AG09309 (cell line): Measurements from ENCODE around the gene BRAT1.
"Not testable (repeated sequence)": the region's sequence is repeated elsewhere in the genome, so short reads cannot be mapped to it uniquely, and the experiment has no call there.

Source experiments
- DNase-seq: peaks from one replicate; pipeline ENCODE4 v3.0.0-alpha.2; 2010; ENCODE audit warnings: low read depth
- H3K4me3 ChIP-seq: 2 replicates; pipeline ENCODE4 v1.5.1; 2011; ENCODE audit warnings: mild to moderate bottlenecking, low read depth, low read length, moderate library complexity; ENCODE audit not compliant: control insufficient read depth
- TF ChIP-seq, protein P1 (sequence below): IDR thresholded peaks from 2 replicates; pipeline ENCODE4 v1.5.1; 2011; ENCODE audit warnings: mild to moderate bottlenecking, low read depth, low read length, inconsistent platforms; ENCODE audit not compliant: insufficient read depth, control insufficient read depth; ENCODE audit errors: missing control alignments

The BRAT1 gene

DNA sequence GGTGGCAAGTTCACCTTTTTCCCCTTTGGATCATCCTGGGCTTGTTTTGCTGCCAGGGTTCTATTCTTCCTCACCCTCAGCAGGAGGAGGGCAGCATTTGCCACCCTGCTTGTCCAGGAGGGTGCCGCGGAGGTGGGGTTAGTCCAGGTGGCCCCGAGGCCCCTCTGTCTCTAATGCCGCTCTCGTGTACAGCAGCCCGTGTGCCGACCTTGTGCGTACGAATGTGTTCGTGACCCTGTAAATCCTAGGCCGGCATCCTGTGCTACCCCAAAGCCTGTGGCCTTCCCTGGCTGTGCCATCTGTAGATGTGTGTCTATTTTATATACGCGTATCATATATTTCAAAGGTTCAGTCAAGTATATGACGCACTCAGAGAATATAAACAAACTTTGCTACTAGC lies 14.1 kb upstream of the BRAT1 start:
- DNase-seq: no peak
- no peak overlapping the region for H3K4me3 ChIP-seq
- TF ChIP-seq, protein P1, sequence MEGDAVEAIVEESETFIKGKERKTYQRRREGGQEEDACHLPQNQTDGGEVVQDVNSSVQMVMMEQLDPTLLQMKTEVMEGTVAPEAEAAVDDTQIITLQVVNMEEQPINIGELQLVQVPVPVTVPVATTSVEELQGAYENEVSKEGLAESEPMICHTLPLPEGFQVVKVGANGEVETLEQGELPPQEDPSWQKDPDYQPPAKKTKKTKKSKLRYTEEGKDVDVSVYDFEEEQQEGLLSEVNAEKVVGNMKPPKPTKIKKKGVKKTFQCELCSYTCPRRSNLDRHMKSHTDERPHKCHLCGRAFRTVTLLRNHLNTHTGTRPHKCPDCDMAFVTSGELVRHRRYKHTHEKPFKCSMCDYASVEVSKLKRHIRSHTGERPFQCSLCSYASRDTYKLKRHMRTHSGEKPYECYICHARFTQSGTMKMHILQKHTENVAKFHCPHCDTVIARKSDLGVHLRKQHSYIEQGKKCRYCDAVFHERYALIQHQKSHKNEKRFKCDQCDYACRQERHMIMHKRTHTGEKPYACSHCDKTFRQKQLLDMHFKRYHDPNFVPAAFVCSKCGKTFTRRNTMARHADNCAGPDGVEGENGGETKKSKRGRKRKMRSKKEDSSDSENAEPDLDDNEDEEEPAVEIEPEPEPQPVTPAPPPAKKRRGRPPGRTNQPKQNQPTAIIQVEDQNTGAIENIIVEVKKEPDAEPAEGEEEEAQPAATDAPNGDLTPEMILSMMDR: no peak

DNA sequence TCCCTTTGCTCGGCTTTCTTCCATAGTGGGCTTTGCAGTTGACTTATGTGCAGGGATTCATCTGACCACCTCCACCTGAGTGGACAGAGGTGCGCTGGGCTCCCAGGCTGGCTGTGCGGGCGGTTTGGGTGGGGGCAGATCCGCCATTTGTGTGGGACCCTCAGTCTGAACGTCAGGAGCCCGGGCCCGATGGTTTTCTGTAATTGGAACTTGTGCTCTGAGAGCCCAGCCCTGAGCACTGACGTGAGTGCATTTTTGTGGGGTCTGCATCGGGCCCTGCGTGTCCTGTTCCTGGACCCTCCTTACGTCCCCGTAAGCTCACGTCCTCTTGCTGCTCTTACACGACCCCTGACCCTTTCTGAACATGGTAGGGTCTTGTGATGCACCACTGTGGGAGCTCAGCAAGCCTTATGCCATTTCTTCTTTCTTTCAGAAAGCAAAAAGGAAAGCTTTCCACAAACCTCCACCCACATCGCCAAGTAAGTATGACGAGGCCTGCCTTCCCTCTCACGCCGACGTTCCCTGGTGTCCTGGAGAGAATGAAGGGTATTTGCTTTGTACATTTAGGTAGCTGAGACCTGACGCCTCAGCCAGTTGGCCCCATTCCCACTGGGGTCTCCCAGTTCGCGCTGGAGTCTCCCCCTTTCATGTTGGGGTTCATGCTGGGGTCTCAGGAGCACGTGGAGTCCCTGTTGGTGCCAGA lies 13.3 kb upstream of the BRAT1 start:
- TF ChIP-seq, protein P1: no peak
- no peak overlapping the region for H3K4me3 ChIP-seq
- no peak for DNase-seq

GRCh38 chr7:2567679-2568278 lies 12.5 kb upstream of the BRAT1 start:
- no peak for DNase-seq
- no peak overlapping the region for H3K4me3 ChIP-seq
- TF ChIP-seq, protein P1: peak; percentile 52

- TF ChIP-seq, protein P1: no peak
- DNase-seq: no peak
- H3K4me3 ChIP-seq: no peak overlapping the region
Measured at GRCh38 chr7:2566890-2567678, 11.8 kb upstream of the BRAT1 start.

DNA sequence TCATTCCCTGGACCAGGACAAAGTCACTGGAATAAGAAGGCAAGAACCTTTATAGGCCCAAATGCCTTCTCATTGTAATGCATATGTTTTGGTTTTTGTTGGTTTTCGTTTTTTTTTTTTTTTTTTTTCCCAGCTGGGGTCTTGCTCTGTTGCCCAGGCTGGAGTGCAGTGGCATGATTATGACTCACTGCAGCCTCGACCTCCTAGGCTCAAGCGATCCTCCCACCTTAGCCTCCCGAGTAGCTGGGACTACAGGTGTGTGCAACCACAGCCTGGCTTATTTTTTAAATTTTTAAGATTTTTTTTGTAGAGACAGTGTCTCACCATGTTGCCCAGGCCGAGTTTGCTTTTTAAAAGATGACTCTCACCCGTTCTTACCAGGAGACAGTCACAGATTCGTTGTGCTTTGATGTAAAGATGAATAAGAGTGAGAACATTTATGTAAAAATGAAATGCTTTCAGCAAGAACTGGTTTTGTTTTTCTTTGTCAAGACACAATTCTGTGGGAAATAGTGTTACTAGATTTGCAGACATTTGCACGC lies 11.1 kb upstream of the BRAT1 start:
- H3K4me3 ChIP-seq: no peak overlapping the region
- DNase-seq: no peak
- TF ChIP-seq, protein P1: no peak

- TF ChIP-seq, protein P1: no peak
- H3K4me3 ChIP-seq: no peak overlapping the region
- no peak for DNase-seq
Measured at GRCh38 chr7:2564970-2565540, 9.7 kb upstream of the BRAT1 start.

DNA sequence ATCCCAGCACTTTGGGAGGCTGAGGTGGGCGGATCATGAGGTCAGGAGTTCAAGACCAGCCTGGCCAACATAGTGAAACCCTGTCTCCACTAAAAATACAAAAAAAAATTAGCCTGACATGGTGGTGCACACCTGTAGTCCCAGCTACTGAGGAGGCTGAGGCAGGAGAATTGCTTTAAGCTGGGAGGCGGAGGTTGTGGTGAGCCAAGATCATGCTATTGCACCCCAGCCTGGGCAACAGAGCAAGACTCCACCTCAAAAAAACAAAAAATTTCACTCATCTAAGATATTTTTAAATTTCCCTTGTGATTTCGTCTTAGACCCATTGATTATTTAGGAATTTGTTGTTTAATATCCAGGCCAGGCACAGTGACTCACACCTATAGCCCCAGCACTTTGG lies 8.6 kb upstream of the BRAT1 start:
- DNase-seq, H3K4me3 ChIP-seq: not testable (repeated sequence)
